Metanephros (tissue), 1 donor: ENCODE data around the gene PRAMEF26. TPM values are rescaled to one million over a fixed set of nuclear protein-coding genes. Genes with fewer than 3 reads are reported as not detected.

ENCODE experiments used
- total RNA-seq: library from RNA; depleted of rRNA; stranded (reverse); fragments of >200 nt; gene quantifications from one replicate; pipeline ENCODE4 v1.2.3, GENCODE V29; 2014

Gene PRAMEF26
- not detected for total RNA-seq

GRCh38 chr1:13155909-13156308 lies at the start of gene PRAMEF26:
TSS of gene PRAMEF26 (minus strand) at chr1:13156009. CDS start at chr1:13153095, 2,914 bp downstream.

DNA sequence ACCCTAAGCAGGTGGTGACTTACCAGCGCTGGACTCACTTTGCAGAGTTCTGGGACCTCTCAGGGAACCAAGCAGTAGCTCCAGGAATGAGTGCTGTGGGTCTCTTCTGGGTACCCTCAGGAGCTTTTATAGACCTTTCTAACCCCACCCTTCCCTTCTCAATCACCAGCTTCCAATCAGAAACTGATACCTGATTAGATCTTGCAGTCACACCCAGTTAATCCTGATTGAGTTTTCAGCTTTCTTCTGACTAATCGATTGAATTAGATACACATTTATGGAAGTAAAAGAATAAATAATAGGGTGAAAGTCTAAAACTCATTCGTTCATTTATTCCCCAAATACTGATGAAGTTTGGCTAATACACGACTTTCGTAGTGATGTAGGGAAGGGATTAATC lies 45.5 kb upstream of the PRAMEF26 start, which contains the start of gene PRAMEF13:
Gene PRAMEF13, minus strand, starts transcription at position 101 of the 400 bp plus-strand sequence. CDS start 1,820 bp downstream, outside the sequence.

DNA sequence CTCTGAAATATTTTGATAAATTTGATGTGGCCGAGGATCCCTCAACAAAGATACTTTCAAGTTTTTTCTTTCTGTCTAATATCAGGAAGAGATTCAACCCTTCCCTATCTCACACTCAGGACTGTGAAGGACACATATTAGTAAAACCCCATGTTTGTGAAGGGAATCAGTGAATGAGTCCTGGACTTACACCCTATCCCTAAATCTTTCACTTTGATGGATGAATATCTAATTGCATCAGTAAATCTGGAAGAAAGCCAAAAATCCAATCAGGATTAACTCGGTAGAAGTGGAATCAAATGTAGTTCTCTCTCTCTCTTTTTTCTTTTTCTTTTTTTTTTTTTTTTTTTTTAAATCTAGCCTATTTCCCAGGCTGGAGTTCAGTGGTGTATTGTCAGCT lies 15.7 kb upstream of the PRAMEF26 start, which contains the start of gene PRAMEF9:
Gene PRAMEF9, plus strand, starts transcription at position 301 of the 400 bp plus-strand sequence. CDS start 3,433 bp downstream, outside the sequence.

DNA sequence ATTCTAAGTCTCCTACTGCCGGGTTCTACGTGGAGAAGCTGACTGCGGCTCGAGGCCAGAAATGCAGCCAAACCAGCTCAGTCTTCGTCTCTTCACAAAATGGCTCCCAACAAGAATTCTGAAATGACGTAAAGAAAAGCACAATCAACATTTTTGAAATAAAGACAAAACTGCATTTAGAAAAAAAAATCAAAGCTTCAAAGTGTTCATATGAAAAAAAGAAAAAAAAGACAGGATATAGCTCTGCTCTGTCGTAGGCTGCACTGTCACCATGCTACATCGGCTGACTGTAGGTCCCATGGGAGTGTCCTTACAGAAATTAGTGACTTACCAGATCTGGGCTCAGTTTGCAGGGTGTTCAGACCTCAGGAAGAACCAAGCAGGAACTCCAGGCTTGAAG lies 9.7 kb upstream of the PRAMEF26 start, which contains the start of gene HNRNPCL4:
Gene HNRNPCL4, minus strand, starts transcription at position 101 of the 400 bp plus-strand sequence. CDS start 164 bp downstream, outside the sequence.

GRCh38 chr1:13116754-13117153 lies 39.1 kb downstream of the PRAMEF26 start, which contains the start of gene HNRNPCL2:
TSS of gene HNRNPCL2 (minus strand) at chr1:13116854. CDS start at chr1:13116400, 454 bp downstream.

Other genes starting within 250 kb of the PRAMEF26 start
- not detected for gene PRAMEF7, start 239.4 kb downstream of the PRAMEF26 start, total RNA-seq
- not detected for gene PRAMEF6, start 208.4 kb downstream of the PRAMEF26 start, total RNA-seq
- gene PRAMEF27, start 99.4 kb downstream of the PRAMEF26 start, total RNA-seq, result not detected
- not detected for gene HNRNPCL3, start 95.2 kb downstream of the PRAMEF26 start, total RNA-seq
- not detected for gene PRAMEF25, start 85.2 kb downstream of the PRAMEF26 start, total RNA-seq
- gene HNRNPCL2, start 39.2 kb downstream of the PRAMEF26 start, total RNA-seq, result not detected
- gene HNRNPCL4, start 9.6 kb upstream of the PRAMEF26 start, total RNA-seq, result not detected
- not detected for gene PRAMEF9, start 15.8 kb upstream of the PRAMEF26 start, total RNA-seq
- gene PRAMEF13, start 45.4 kb upstream of the PRAMEF26 start, total RNA-seq, result not detected
- gene PRAMEF18, start 70.1 kb upstream of the PRAMEF26 start, total RNA-seq, result not detected
- not detected for gene PRAMEF5, start 98.2 kb upstream of the PRAMEF26 start, total RNA-seq
- gene PRAMEF8, start 129.1 kb upstream of the PRAMEF26 start, total RNA-seq, result not detected
- gene PRAMEF33, start 147.5 kb upstream of the PRAMEF26 start, total RNA-seq, result not detected
- gene PRAMEF15, start 159.6 kb upstream of the PRAMEF26 start, total RNA-seq, result not detected
- gene PRAMEF14, start 191.1 kb upstream of the PRAMEF26 start, total RNA-seq, result not detected
- not detected for gene PRAMEF19, start 215.9 kb upstream of the PRAMEF26 start, total RNA-seq
- gene PRAMEF17, start 233.6 kb upstream of the PRAMEF26 start, total RNA-seq, result not detected